Activated CD8-positive, alpha-beta memory T cell treated with anti-CD3 and anti-CD28 coated beads, Interleukin-2, amount 50 U/mL, for 48 hours (primary cell): Measurements from ENCODE around the gene COPA.

Experiments
- DNase-seq: peaks from one replicate; pipeline ENCODE4 v3.0.0-alpha.2; 2020

COPA gene

GRCh38 chr1:160261893-160262794, 80.9 kb downstream of the COPA start, which contains the start of gene DCAF8:
Gene DCAF8 (minus strand): TSS chr1:160262549. CDS start chr1:160244008, 18,541 bp downstream.
- DNase-seq = peak; percentile 98

- DNase-seq = no peak
Measured at GRCh38 chr1:160261556-160261892, 81.5 kb downstream of the COPA start.

DNA sequence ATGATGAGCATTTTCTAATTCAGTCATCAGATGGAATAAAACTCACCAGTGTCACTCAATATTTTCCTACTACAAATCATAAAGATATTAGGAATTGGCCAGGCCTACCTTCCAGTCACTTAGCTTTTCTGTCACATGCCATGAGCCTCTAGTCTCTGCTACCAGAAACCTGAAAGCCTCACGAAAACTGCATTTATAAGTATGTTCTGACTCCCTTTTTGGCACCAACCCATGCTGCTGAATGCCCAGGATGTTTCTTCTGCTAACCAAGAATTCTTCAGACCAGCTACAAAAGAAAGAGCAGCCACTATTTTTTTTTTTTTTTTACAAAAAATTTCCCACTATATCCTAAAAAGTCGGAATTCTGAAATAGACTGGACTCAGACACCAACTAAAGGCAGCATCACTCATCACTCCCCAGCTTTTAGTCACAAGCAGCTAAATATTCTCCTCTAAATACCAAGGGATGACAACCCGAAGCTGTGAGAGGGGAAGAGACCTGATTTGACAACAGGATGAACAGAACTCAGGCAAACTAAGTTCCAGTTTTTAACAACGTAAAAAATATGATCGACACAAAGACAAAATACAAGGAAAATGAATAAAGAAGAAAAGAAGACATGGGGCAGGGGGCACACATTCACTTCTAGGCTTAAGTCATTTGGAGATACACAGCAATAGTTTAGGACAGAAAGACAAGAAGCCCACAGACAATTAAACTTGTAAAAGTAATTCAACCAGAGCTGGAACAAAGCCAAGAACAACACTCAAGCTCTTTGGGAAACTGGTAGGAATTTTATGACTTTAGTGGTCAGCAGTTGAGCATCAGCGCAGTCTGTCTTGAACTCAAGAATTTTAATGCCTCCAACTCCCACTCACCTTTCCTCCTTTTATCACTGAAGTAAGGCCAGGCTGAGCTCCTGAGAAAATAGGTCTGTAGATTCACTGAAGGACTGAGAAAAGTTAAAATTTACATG, 82.4 kb downstream of the COPA start:
- no peak for DNase-seq

GRCh38 chr1:160258177-160258798, 84.8 kb downstream of the COPA start:
- no peak for DNase-seq

DNA sequence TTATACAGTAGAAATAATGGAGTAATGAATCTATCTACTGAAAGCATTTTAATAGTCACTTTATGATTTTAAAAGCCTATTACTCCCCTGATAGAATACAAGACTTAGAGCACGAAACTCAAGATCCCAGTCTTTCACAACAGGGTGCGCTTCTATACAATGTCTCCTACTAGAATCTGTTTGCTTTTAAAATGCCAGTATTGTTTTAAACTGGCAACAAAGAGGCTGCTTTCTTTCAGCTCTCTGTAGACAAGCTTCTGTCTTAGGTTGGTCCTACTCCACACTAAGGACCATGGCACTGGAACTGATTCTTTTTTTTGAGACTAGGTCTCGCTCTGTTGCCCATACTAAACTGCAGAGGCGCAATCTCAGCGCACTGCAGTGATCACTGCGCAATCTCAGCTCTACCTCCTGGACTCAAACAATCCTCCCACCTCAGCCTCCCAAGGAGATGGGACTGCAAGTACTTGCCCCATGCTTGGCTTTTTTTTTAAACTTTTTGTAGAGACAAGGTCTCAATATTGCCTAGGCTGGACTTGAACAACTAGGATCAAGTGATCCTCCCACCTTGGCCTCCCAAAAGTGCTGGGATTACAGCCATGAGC, 85.5 kb downstream of the COPA start:
- no peak for DNase-seq

DNA sequence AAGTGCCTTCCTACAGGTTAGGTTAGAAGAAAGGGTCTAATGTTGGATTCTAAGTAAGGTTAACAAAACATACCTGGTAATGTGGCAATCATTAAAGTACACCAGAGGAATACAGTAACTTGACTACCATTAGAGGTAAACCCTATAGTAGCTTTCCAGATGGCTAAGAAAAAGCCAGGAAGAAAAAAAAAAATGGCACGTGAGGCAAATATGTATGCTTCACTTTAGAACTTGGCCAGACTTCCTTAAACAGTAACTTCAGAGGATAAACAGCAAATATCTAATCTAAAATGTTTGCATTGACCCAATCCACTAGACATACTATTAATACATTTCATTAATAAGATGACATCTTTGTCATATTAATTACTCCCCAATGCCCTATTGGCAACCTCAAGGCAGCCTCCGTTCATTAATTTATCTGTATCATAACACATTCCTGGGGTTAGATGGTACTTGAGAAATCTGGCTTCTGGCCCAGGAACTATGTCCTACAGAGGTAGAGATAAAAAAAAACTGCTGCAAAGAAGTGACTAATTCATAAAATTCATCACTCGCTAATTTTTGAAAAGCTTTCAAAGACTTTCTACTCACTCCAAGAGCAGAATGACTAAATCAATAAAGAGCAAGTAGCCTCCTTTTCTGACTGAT, 86.5 kb downstream of the COPA start:
- DNase-seq = no peak

DNA sequence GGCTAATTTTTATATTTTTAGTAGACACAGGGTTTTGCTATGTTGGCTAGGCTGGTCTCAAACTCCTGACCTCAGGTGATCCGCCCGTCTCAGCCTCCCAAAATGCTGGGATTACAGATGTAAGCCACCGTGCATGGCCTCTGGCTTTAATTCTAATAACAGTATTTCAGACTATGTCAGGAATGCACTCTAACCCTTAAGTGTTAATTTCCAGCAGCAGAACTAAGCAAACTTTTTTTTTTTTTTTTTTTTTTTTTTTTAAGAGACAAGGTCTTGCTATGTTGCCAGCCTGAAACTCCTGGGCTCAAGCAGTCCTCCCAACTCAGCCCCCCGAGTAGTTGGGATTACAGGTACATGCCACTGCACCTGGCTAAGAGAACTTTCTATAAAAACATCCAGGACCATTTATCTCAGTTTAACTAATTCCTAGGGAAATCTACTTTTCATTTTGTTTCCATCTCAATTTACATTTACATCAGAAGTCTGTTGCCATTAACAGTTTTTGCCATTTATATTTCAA, 87.2 kb downstream of the COPA start:
- no peak for DNase-seq

- no peak for DNase-seq
Measured at GRCh38 chr1:160251687-160252526, 91.1 kb downstream of the COPA start.

DNA sequence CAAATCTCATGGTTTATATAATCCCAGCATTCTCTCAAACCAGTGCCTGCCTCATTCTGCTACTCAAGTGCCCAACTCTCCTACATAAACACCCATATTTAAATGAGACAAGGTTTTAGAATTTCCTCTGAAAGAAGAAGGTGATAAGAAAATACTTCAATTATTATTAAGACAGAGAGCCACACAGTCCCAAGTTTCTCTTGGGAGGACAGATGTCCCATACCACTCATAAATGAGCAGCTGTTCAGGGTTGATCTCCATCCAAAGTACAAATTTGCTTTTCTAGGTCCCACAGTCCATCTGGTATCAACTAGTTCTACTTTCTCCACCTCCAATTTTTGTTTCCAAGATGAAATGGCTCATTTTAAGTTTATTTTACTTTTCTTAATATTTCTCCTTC, 92.0 kb downstream of the COPA start:
- DNase-seq = no peak

GRCh38 chr1:160247053-160247452, 96.0 kb downstream of the COPA start:
- DNase-seq = no peak

GRCh38 chr1:160245434-160245833, 97.6 kb downstream of the COPA start:
- no peak for DNase-seq

- DNase-seq = no peak
Measured at GRCh38 chr1:160244209-160244608, 98.8 kb downstream of the COPA start.

DNA sequence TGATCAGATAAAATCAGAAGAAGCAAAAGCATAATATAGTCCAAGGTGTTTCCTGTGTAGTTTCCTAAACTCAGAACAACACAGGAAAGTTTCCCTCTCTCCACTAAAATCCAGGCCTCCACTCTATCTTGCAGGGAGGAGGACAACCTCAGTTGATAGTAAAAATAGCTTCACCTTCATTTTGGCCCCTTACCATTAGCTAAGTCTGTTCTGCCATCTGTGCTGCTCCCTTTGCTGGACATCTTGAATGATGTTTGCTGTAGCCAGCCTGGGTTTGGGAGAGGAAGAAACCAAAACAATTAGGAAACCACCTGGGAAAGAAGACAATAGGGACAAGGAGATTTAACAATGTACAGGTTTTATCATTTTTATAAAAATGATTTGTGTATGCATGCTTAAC, 99.3 kb downstream of the COPA start:
- DNase-seq = no peak

GRCh38 chr1:160239582-160240299, 103.3 kb downstream of the COPA start:
- DNase-seq = no peak
